GM23338 (cell line): ENCODE data around the gene MYT1.

ENCODE experiments used
- CREB1 ChIP-seq: fragments of 250-450 bp; sonication (Bioruptor Pico); IDR thresholded peaks from 2 replicates; pipeline ENCODE4 v1.5.0; 2020; ENCODE audit warnings: low read depth, mild to moderate bottlenecking, moderate library complexity
- EZH2 ChIP-seq: fragments of 200-600 bp; sonication (generic); IDR thresholded peaks from one replicate; pipeline ENCODE4 v1.8.0; 2017; ENCODE audit warnings: antibody characterized with exemption, mild to moderate bottlenecking, low read depth; ENCODE audit not compliant: unreplicated experiment
- EZH2phosphoT487 ChIP-seq: fragments of 200-600 bp; sonication (generic); IDR thresholded peaks from one replicate; pipeline ENCODE4 v1.8.1; 2018; ENCODE audit warnings: antibody characterized with exemption; ENCODE audit not compliant: unreplicated experiment
- JUNB ChIP-seq: IDR thresholded peaks from one replicate; pipeline ENCODE4 v1.6.1; 2016; ENCODE audit warnings: antibody characterized with exemption; ENCODE audit not compliant: unreplicated experiment
- POLR2AphosphoS5 ChIP-seq: IDR thresholded peaks from 2 replicates; pipeline ENCODE4 v1.6.1; 2016; ENCODE audit warnings: antibody characterized with exemption, low read depth
- ZNF331 ChIP-seq: fragments of 250-450 bp; sonication (Bioruptor Pico); IDR thresholded peaks from 2 replicates; pipeline ENCODE4 v1.5.0; 2020; ENCODE audit warnings: low read depth, mild to moderate bottlenecking, moderate library complexity
- TF ChIP-seq, protein P1 (sequence below), 2 experiments: fragments of 200-600 bp in 1 of 2; sonication (generic) in 1 of 2; conservative IDR thresholded peaks; 2 replicates each; pipeline versions ENCODE4 v1.5.1 to v1.6.1; 2016 to 2017; ENCODE audit warnings: antibody characterized with exemption in 2 of 2, low read depth in 2 of 2, mild to moderate bottlenecking in 2 of 2, moderate library complexity in 1 of 2
- TF ChIP-seq, protein P2 (sequence below): IDR thresholded peaks from one replicate; pipeline ENCODE4 v1.6.1; 2018; ENCODE audit warnings: antibody characterized with exemption; ENCODE audit not compliant: unreplicated experiment
- TF ChIP-seq, protein P3 (sequence below): IDR thresholded peaks from 2 replicates; pipeline ENCODE4 v1.6.1; 2016; ENCODE audit warnings: antibody characterized with exemption

DNA sequence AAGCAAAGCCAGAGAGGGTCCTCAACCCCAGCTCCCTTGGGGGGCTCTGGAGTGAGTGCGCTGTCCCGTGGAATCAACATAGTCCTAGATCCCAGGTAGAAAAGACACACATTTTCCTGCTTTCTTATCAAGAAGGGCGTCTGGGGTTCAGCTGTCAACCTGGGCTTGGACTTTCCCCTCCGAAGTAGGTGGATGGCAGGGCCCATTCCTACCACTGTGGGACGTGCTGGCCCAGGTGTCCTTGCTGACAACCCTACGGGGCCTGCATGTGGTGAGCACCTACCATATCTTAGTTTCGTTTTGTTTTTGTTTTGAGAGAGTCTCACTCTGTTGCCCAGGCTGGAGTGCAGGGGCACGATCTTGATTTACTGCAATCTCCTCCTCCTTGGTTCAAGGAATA, 42.4 kb downstream of the MYT1 start:
- TF ChIP-seq, protein P1, sequence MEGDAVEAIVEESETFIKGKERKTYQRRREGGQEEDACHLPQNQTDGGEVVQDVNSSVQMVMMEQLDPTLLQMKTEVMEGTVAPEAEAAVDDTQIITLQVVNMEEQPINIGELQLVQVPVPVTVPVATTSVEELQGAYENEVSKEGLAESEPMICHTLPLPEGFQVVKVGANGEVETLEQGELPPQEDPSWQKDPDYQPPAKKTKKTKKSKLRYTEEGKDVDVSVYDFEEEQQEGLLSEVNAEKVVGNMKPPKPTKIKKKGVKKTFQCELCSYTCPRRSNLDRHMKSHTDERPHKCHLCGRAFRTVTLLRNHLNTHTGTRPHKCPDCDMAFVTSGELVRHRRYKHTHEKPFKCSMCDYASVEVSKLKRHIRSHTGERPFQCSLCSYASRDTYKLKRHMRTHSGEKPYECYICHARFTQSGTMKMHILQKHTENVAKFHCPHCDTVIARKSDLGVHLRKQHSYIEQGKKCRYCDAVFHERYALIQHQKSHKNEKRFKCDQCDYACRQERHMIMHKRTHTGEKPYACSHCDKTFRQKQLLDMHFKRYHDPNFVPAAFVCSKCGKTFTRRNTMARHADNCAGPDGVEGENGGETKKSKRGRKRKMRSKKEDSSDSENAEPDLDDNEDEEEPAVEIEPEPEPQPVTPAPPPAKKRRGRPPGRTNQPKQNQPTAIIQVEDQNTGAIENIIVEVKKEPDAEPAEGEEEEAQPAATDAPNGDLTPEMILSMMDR (conservative IDR thresholded peaks at IDR 0.05; ENCODE audit: low read depth in 2 of 2): no peak
- no peak for TF ChIP-seq EZH2
- TF ChIP-seq POLR2AphosphoS5: no peak
- TF ChIP-seq, protein P2, sequence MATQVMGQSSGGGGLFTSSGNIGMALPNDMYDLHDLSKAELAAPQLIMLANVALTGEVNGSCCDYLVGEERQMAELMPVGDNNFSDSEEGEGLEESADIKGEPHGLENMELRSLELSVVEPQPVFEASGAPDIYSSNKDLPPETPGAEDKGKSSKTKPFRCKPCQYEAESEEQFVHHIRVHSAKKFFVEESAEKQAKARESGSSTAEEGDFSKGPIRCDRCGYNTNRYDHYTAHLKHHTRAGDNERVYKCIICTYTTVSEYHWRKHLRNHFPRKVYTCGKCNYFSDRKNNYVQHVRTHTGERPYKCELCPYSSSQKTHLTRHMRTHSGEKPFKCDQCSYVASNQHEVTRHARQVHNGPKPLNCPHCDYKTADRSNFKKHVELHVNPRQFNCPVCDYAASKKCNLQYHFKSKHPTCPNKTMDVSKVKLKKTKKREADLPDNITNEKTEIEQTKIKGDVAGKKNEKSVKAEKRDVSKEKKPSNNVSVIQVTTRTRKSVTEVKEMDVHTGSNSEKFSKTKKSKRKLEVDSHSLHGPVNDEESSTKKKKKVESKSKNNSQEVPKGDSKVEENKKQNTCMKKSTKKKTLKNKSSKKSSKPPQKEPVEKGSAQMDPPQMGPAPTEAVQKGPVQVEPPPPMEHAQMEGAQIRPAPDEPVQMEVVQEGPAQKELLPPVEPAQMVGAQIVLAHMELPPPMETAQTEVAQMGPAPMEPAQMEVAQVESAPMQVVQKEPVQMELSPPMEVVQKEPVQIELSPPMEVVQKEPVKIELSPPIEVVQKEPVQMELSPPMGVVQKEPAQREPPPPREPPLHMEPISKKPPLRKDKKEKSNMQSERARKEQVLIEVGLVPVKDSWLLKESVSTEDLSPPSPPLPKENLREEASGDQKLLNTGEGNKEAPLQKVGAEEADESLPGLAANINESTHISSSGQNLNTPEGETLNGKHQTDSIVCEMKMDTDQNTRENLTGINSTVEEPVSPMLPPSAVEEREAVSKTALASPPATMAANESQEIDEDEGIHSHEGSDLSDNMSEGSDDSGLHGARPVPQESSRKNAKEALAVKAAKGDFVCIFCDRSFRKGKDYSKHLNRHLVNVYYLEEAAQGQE: no peak
- no peak for TF ChIP-seq ZNF331 (CRISPR knock-in tag)
- TF ChIP-seq, protein P3, sequence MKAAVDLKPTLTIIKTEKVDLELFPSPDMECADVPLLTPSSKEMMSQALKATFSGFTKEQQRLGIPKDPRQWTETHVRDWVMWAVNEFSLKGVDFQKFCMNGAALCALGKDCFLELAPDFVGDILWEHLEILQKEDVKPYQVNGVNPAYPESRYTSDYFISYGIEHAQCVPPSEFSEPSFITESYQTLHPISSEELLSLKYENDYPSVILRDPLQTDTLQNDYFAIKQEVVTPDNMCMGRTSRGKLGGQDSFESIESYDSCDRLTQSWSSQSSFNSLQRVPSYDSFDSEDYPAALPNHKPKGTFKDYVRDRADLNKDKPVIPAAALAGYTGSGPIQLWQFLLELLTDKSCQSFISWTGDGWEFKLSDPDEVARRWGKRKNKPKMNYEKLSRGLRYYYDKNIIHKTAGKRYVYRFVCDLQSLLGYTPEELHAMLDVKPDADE: no peak
- TF ChIP-seq EZH2phosphoT487: no peak
- no peak for TF ChIP-seq JUNB
- TF ChIP-seq CREB1 (CRISPR knock-in tag): no peak
